ENCODE results near the gene TCEAL1. TPM values are rescaled to one million over a fixed set of nuclear protein-coding genes. Genes with fewer than 3 reads are reported as not detected.
A peak's percentile ranks its signal among the peaks of the same experiment; 100 is the strongest.

The TCEAL1 gene
- total RNA-seq, 1 experiment from 2014 or later, result not detected

GRCh38 chrX:103629318-103630170 lies 769 bp downstream of the TCEAL1 start:
- RAD21 ChIA-PET (ENCODE audit: low non-redundant PET in 1 of 2, low total read pairs in 2 of 2, uncharacterized antibody in 2 of 2, unreplicated experiment in 2 of 2), result no interaction called here
- TF ChIP-seq CTCF (IDR thresholded peaks at IDR 0.05 in 2 of 3, conservative IDR thresholded peaks at IDR 0.05 in 1 of 3; ENCODE audit: borderline replicate concordance in 1 of 3, insufficient read depth in 1 of 3, low read depth in 2 of 3, low read length in 2 of 3) (0 out of 6 replicates have a peak, but pooled peaks of 2 of the 3 experiments have one; percentile 10 to 15), EGR1 (IDR thresholded peaks at IDR 0.05; ENCODE audit: low read depth) (no peak)

GRCh38 chrX:103630171-103630511 lies 1.4 kb downstream of the TCEAL1 start:
- Histone ChIP-seq H3K27me3 (ENCODE audit: insufficient read depth, low read length) (no peaks in the 10 kb centered on the region), H2AFZ (ENCODE audit: low read depth, low read length, poor library complexity, severe bottlenecking) (no peak overlapping the region), H4K20me1 (ENCODE audit: insufficient read depth) (no peaks in the 10 kb centered on the region), H3K9ac (ENCODE audit: low read length) (no peak overlapping the region), H3K4me3 (replicated peaks in 1 of 2; ENCODE audit: low read depth in 1 of 2, low read length in 2 of 2) (no peak overlapping the region), H3K79me2 (ENCODE audit: insufficient read depth, low read length) (no peaks in the 10 kb centered on the region), H3K9me2 (ENCODE audit: insufficient read depth) (no peaks in the 10 kb centered on the region), H3K36me3 (ENCODE audit: control insufficient read depth in 1 of 2, insufficient read depth in 2 of 2, low read length in 2 of 2) (no peaks in the 10 kb centered on the region), H3K4me1 (ENCODE audit: control insufficient read depth in 1 of 2, insufficient read depth in 2 of 2, low read length in 2 of 2) (no peaks in the 10 kb centered on the region), H3K9me3 (ENCODE audit: control insufficient read depth in 1 of 2, insufficient read depth in 1 of 2, low read depth in 1 of 2, low read length in 2 of 2) (no peaks in the 10 kb centered on the region), H3K4me2 (ENCODE audit: low read length) (no peak overlapping the region), H3K27ac (ENCODE audit: low read depth, low read length) (no peak overlapping the region)
- ChIA-PET POLR2A (no interaction called here), RAD21 (ENCODE audit: low non-redundant PET in 1 of 2, low total read pairs in 2 of 2, uncharacterized antibody in 2 of 2, unreplicated experiment in 2 of 2) (no interaction called here), CTCF (no interaction called here)
- DNase-seq (ENCODE audit: low read depth, low spot score) (no peak), ATAC-seq (no peak)
- intact Hi-C loops (cut with micrococcal nuclease), result no loop called here
- BruUV-seq (replicated peaks), result no TSS peak
- TF ChIP-seq CTCF (IDR thresholded peaks at IDR 0.05 in 2 of 3, conservative IDR thresholded peaks at IDR 0.05 in 1 of 3; ENCODE audit: borderline replicate concordance in 1 of 3, insufficient read depth in 1 of 3, low read depth in 2 of 3, low read length in 2 of 3), result no peak
- TF ChIP-seq JUND (IDR thresholded peaks at IDR 0.05), result no peak
- no peak for TF ChIP-seq EGR1 (IDR thresholded peaks at IDR 0.05; ENCODE audit: low read depth)
- no peak for TF ChIP-seq POLR2A (IDR thresholded peaks at IDR 0.05; ENCODE audit: borderline replicate concordance, extremely low read depth, insufficient read depth, insufficient read length)
- TF ChIP-seq POLR2AphosphoS5 (IDR thresholded peaks at IDR 0.05; ENCODE audit: low read depth, low read length), result no peak
- TF ChIP-seq TCF7L2 (IDR thresholded peaks at IDR 0.05; ENCODE audit: borderline replicate concordance, extremely low read depth, insufficient read depth, insufficient read length), result no peak
- TF ChIP-seq ZFX (IDR thresholded peaks at IDR 0.05), result no peak
- TF ChIP-seq SIN3A (IDR thresholded peaks at IDR 0.05; ENCODE audit: low read depth), result no peak
- no peak for TF ChIP-seq YY1 (IDR thresholded peaks at IDR 0.05; ENCODE audit: extremely low read depth, insufficient replicate concordance, low read depth, low read length)
- no peak for TF ChIP-seq REST (IDR thresholded peaks at IDR 0.05; ENCODE audit: low read depth)

More at GRCh38 chrX:103629318-103630170, 769 bp downstream of the TCEAL1 start:
- intact Hi-C loops (cut with micrococcal nuclease), result no loop called here
- Histone ChIP-seq H3K36me3 (ENCODE audit: control insufficient read depth in 1 of 2, insufficient read depth in 2 of 2, low read length in 2 of 2) (no peaks in the 10 kb centered on the region), H3K4me3 (replicated peaks in 1 of 2; ENCODE audit: low read depth in 1 of 2, low read length in 2 of 2) (no peak overlapping the region), H3K27me3 (ENCODE audit: insufficient read depth, low read length) (no peaks in the 10 kb centered on the region), H3K27ac (ENCODE audit: low read depth, low read length) (no peak overlapping the region), H3K9ac (ENCODE audit: low read length) (no peak overlapping the region), H4K20me1 (ENCODE audit: insufficient read depth) (no peaks in the 10 kb centered on the region), H3K9me2 (ENCODE audit: insufficient read depth) (no peaks in the 10 kb centered on the region), H3K79me2 (ENCODE audit: insufficient read depth, low read length) (no peaks in the 10 kb centered on the region), H3K4me1 (ENCODE audit: control insufficient read depth in 1 of 2, insufficient read depth in 2 of 2, low read length in 2 of 2) (no peaks in the 10 kb centered on the region), H2AFZ (ENCODE audit: low read depth, low read length, poor library complexity, severe bottlenecking) (no peak overlapping the region), H3K4me2 (ENCODE audit: low read length) (no peak overlapping the region), H3K9me3 (ENCODE audit: control insufficient read depth in 1 of 2, insufficient read depth in 1 of 2, low read depth in 1 of 2, low read length in 2 of 2) (no peaks in the 10 kb centered on the region)
- DNase-seq (ENCODE audit: low read depth, low spot score), result no peak
- BruUV-seq (replicated peaks), result no TSS peak
- ChIA-PET CTCF (no interaction called here), POLR2A (no interaction called here)
- no peak for ATAC-seq
